Measurements from ENCODE around the gene CDCA8. TPM values are rescaled to one million over a fixed set of nuclear protein-coding genes. Genes with fewer than 3 reads are reported as not detected.

Gene CDCA8
- total and polyA plus RNA-seq, 2 of the 8 experiments (the other 6 are each of a cell fraction or from before 2014, with no cell fraction given): 43.9 to 46.2 TPM

DNA sequence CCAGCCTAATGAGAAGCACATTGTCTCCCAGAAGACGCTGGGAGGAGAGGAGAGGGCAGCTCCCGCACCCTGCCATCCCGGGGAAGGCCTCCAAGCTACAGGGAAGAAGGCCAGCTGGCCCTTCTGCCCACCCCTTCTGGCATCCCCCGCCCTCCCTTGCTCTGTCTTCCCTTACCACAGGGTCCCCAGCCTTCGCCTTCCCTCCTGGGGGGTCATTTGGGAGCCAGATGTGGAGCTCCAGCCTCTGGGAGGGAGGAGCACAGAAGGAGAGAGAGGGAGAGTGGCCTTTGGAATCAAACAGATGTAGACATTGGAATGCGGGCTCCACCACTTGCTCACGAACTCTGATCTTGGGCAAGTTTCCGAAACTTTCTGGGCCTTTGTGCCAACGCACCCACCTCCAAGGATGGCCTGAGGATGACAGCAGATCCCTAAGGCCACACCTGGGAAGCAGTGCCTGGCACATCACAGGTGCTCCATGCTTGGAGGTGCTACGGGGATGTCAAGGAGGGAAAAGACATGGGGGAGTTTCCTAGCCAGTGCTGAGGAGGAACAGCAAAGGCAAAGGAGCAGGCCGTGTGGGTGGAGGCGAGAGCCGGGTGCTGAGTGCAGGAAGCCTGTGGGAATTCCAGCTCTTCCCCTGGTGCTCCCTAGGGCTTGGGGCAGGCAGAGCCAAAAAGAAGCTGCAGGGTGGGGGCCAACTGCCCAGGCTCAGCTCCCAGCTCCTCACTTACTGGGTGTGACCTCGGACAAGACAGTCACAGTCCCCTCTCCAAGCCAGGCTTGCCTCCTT lies 34.5 kb upstream of the CDCA8 start:
- FAIRE-seq (no peak), DNase-seq (ENCODE audit: low read depth in 1 of 2, low spot score in 2 of 2) (no peak)
- Histone ChIP-seq H3K18ac (ENCODE audit: extremely low read depth, low read length) (no peak overlapping the region), H3K79me1 (ENCODE audit: low read depth, low read length) (no peaks in the 10 kb centered on the region), H3K23me2 (ENCODE audit: low read depth, low read length) (no peaks in the 10 kb centered on the region; the same call in 1 of the 2 replicates), H3K9me3 (ENCODE audit: insufficient read depth in 2 of 2, low read depth in 1 of 2, low read length in 1 of 2) (no peaks in the 10 kb centered on the region), H3K4me3 (ENCODE audit: extremely low read depth in 1 of 4, insufficient read depth in 2 of 4, low read depth in 3 of 4, low read length in 4 of 4) (no peak overlapping the region), H2BK15ac (ENCODE audit: low read length) (0 out of 2 replicates have a peak overlapping the region, but pooled peaks have one; percentile 88), H3K4me1 (replicated peaks in 1 of 4; ENCODE audit: control insufficient read depth in 3 of 4, insufficient read depth in 4 of 4, low read length in 3 of 4) (peaks cover 0 to 20% (median 15%) of the 10 kb centered on the region in 4 experiments; a peak in 6 of 7 replicates), H2BK120ac (replicated peaks; ENCODE audit: low read depth, low read length) (no peak overlapping the region), H3K27me3 (replicated peaks in 1 of 4; ENCODE audit: control insufficient read depth in 3 of 4, extremely low read depth in 1 of 4, insufficient read depth in 3 of 4, low read length in 3 of 4) (peaks cover 0 to 3% (median 2%) of the 10 kb centered on the region in 4 experiments; a peak in 3 of 7 replicates), H4K8ac (ENCODE audit: extremely low read depth, insufficient read depth, low read length) (no peak overlapping the region), H3K9ac (replicated peaks in 1 of 4; ENCODE audit: extremely low read depth in 1 of 4, low read depth in 3 of 4, low read length in 3 of 4) (no peak overlapping the region), H3K27ac (ENCODE audit: low read depth, low read length) (no peak overlapping the region), H3K36me3 (ENCODE audit: control insufficient read depth in 2 of 4, insufficient read depth in 4 of 4, low read length in 3 of 4) (no peaks in the 10 kb centered on the region), H3K4me2 (ENCODE audit: insufficient read depth in 1 of 2, low read depth in 2 of 2, low read length in 2 of 2) (no peak overlapping the region), H2BK12ac (ENCODE audit: low read depth, low read length) (no peak overlapping the region), H4K20me1 (replicated peaks in 1 of 2; ENCODE audit: control insufficient read depth in 1 of 2, insufficient read depth in 2 of 2, low read length in 2 of 2) (no peaks in the 10 kb centered on the region), H4K91ac (replicated peaks; ENCODE audit: insufficient read length, low read length) (peak overlapping the region; percentile 9), H2AK5ac (ENCODE audit: low read depth, low read length) (no peak overlapping the region), H3K79me2 (ENCODE audit: control insufficient read depth in 1 of 2, insufficient read depth in 2 of 2, low read length in 2 of 2) (no peaks in the 10 kb centered on the region), H2BK20ac (ENCODE audit: low read length) (no peak overlapping the region), H3K4ac (replicated peaks; ENCODE audit: insufficient read length, low read depth, low read length) (peak overlapping the region; percentile 41), H2AFZ (ENCODE audit: low read length) (no peak overlapping the region), H4K5ac (ENCODE audit: insufficient read length, low read depth, low read length) (no peak overlapping the region), H3K23ac (ENCODE audit: insufficient read length) (no peak overlapping the region), H3K14ac (ENCODE audit: insufficient read length) (no peak overlapping the region), H3K56ac (replicated peaks; ENCODE audit: insufficient read length, low read depth, low read length) (no peak overlapping the region), H2BK5ac (ENCODE audit: low read depth, low read length) (no peak overlapping the region)
- POLR2A ChIA-PET (ENCODE audit: partially characterized antibody): no interaction called here
- CTCF ChIA-PET (ENCODE audit: partially characterized antibody): interaction anchor here (8.4 kb wide), 1 partner anchor 56 kb away, joined by 59 read pairs; no protein-coding TSS in a partner anchor
- WGBS, 2 experiments (ENCODE audit: extremely low coverage in 1 of 2, insufficient coverage in 1 of 2, insufficient read length in 1 of 2, insufficient replicate concordance in 2 of 2, low coverage in 1 of 2, low lambda C conversion rate in 2 of 2, missing lambda C conversion rate in 1 of 2): 91% methylated on average over 11 of the region's 14 CpGs; no CpG with 5 or more reads in 1 of the 2 experiments
- TF ChIP-seq JUN (IDR thresholded peaks at IDR 0.05; ENCODE audit: low read depth, low read length) (no peak), NANOG (IDR thresholded peaks at IDR 0.05; ENCODE audit: insufficient read depth, low read depth, low read length, poor library complexity, severe bottlenecking) (no peak), EZH2 (IDR thresholded peaks at IDR 0.05; ENCODE audit: low read depth, low read length, severe bottlenecking) (no peak), PHF8 (conservative IDR thresholded peaks at IDR 0.05; ENCODE audit: low read depth, low read length) (no peak), POU5F1 (IDR thresholded peaks at IDR 0.05; ENCODE audit: low read depth, low read length) (no peak), POLR2A (IDR thresholded peaks at IDR 0.05; ENCODE audit: control extremely low read depth in 1 of 2, low read depth in 2 of 2, low read length in 2 of 2) (no peak), GABPA (IDR thresholded peaks at IDR 0.05; ENCODE audit: borderline replicate concordance, insufficient read depth, low read length) (no peak), YY1 (IDR thresholded peaks at IDR 0.05; ENCODE audit: low read depth, low read length) (no peak), RBBP5 (IDR thresholded peaks at IDR 0.05; ENCODE audit: borderline replicate concordance, low read depth, low read length) (no peak), CHD2 (IDR thresholded peaks at IDR 0.05; ENCODE audit: low read length) (no peak), MAFK (IDR thresholded peaks at IDR 0.05; ENCODE audit: low read depth, low read length) (no peak)
- TF ChIP-seq, protein P1, sequence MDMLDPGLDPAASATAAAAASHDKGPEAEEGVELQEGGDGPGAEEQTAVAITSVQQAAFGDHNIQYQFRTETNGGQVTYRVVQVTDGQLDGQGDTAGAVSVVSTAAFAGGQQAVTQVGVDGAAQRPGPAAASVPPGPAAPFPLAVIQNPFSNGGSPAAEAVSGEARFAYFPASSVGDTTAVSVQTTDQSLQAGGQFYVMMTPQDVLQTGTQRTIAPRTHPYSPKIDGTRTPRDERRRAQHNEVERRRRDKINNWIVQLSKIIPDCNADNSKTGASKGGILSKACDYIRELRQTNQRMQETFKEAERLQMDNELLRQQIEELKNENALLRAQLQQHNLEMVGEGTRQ (IDR thresholded peaks at IDR 0.05; ENCODE audit: low read length): no peak

Data from H1 (cell line).